ENCODE data around the gene XKR3.
"Not testable (repeated sequence)": the region's sequence is repeated elsewhere in the genome, so short reads cannot be mapped to it uniquely, and the experiment has no call there.

The XKR3 gene

DNA sequence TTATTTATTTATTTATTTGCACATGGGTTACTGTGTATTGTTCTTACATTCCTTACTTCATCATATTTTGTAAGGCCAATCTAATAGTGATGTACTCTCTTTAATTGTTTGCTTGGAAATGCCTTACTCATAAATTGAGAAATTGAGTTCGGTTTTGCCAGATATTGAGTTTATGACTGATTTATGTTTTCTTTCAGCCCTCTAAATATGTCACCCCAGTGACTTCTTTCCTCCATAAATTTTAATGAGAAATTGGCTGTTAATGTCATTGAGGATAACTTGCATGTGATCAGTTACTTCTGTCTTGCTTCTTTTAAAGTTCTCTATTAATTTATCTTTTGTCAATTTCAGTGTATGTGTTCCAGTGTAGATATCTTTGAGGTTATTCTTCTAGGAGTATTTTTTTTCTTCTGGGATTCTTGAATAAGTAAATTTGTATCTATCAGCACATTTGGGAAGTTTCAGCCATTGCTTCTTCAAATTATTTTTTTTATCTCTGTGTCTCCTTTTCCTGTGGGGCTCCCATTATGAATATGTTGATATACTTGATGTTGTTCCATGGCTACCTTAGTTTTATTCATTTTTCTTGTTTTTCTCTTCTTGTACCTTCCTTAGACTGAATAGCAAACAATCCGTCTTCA, 47.8 kb downstream of the XKR3 start:
- TF ChIP-seq CTCF (IDR thresholded peaks at IDR 0.05), result no peak
- Histone ChIP-seq H3K27ac (no peak overlapping the region), H3K4me3 (ENCODE audit: low read depth in 1 of 2, low read length in 1 of 2) (no peak overlapping the region), H3K9me3 (no peaks in the 10 kb centered on the region), H3K36me3 (no peaks in the 10 kb centered on the region), H3K27me3 (no peaks in the 10 kb centered on the region), H3K4me1 (ENCODE audit: control insufficient read depth in 1 of 2, insufficient read depth in 1 of 2, low read depth in 1 of 2, low read length in 1 of 2) (peaks cover 22 to 34% of the 10 kb centered on the region in 2 experiments)

- TF ChIP-seq CTCF (IDR thresholded peaks at IDR 0.05), result no peak
- Histone ChIP-seq H3K27me3 (no peaks in the 10 kb centered on the region), H3K36me3 (no peaks in the 10 kb centered on the region), H3K9me3 (no peaks in the 10 kb centered on the region), H3K27ac (peak overlapping the region; percentile 70), H3K4me3 (ENCODE audit: low read depth in 1 of 2, low read length in 1 of 2) (no peak overlapping the region), H3K4me1 (ENCODE audit: control insufficient read depth in 1 of 2, insufficient read depth in 1 of 2, low read depth in 1 of 2, low read length in 1 of 2) (peaks cover 22 to 34% of the 10 kb centered on the region in 2 experiments)
Measured at GRCh38 chr22:16776080-16776479, 49.1 kb downstream of the XKR3 start.

GRCh38 chr22:16774911-16775500, 50.2 kb downstream of the XKR3 start:
- H3K9me3 ChIP-seq, result no peaks in the 10 kb centered on the region
- no peaks in the 10 kb centered on the region for H3K36me3 ChIP-seq
- H3K4me1 ChIP-seq (ENCODE audit: control insufficient read depth in 1 of 2, insufficient read depth in 1 of 2, low read depth in 1 of 2, low read length in 1 of 2), result peaks cover 22 to 34% of the 10 kb centered on the region in 2 experiments
- H3K27me3 ChIP-seq, result no peaks in the 10 kb centered on the region
- TF ChIP-seq CTCF (IDR thresholded peaks at IDR 0.05), result no peak
- peak overlapping the region; percentile 70 for H3K27ac ChIP-seq
- peak overlapping the region in 1 of 2 experiments; percentile 14 for H3K4me3 ChIP-seq (ENCODE audit: low read depth in 1 of 2, low read length in 1 of 2)

DNA sequence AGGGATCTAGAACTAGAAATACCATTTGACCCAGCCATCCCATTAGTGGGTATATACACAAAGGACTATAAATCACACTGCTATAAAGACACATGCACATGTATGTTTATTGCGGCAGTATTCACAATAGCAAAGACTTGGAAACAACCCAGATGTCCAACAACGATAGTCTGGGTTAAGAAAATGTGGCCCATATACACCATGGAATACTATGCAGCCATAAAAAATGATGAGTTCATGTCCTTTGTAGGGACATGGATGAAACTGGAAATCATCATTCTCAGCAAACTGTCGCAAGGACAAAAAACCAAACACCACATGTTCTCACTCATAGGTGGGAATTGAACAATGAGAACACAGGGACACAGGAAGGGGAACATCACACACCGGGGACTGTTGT, 53.6 kb downstream of the XKR3 start:
- H3K4me1 ChIP-seq (ENCODE audit: control insufficient read depth in 1 of 2, insufficient read depth in 1 of 2, low read depth in 1 of 2, low read length in 1 of 2), result peaks cover 22% of the 10 kb centered on the region in 2 experiments
- H3K9me3 ChIP-seq, result not testable (repeated sequence)

GRCh38 chr22:16767927-16768326, 57.3 kb downstream of the XKR3 start:
- H3K9me3 ChIP-seq; H3K4me1 ChIP-seq (ENCODE audit: control insufficient read depth in 1 of 2, insufficient read depth in 1 of 2, low read depth in 1 of 2, low read length in 1 of 2): not testable (repeated sequence)

More for the DNA sequence above, 53.6 kb downstream of the XKR3 start:
- H3K4me3 ChIP-seq (ENCODE audit: low read depth in 1 of 2, low read length in 1 of 2); H3K36me3 ChIP-seq; H3K27ac ChIP-seq; H3K27me3 ChIP-seq: not testable (repeated sequence)

DNA sequence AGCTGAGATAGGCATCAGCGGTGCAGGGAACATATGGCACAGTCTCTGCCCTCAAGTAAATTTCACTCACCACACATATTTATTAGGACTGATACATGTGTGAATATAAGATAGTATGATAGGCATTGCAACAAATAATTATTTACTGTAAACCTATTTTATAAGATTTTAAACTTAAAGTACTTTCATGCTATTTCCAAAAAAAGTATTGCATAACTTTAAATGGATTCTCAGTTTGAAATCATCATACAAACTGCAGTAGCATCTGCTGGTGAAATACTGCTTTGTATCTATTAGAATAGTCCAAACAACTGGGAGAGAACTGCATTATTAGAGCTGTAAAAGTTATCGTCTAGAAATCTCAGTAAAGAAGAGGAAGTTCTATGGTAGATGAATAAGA, 63.0 kb downstream of the XKR3 start:
- H3K36me3 ChIP-seq; H3K27ac ChIP-seq; H3K27me3 ChIP-seq; H3K9me3 ChIP-seq; H3K4me1 ChIP-seq (ENCODE audit: control insufficient read depth in 1 of 2, insufficient read depth in 1 of 2, low read depth in 1 of 2, low read length in 1 of 2); H3K4me3 ChIP-seq (ENCODE audit: low read depth in 1 of 2, low read length in 1 of 2): not testable (repeated sequence)

More at GRCh38 chr22:16767927-16768326, 57.3 kb downstream of the XKR3 start:
- H3K27ac ChIP-seq; H3K4me3 ChIP-seq (ENCODE audit: low read depth in 1 of 2, low read length in 1 of 2); H3K36me3 ChIP-seq; H3K27me3 ChIP-seq: not testable (repeated sequence)

GRCh38 chr22:16760416-16760815, 64.8 kb downstream of the XKR3 start:
- not testable (repeated sequence) for H3K36me3 ChIP-seq; H3K27me3 ChIP-seq; H3K4me1 ChIP-seq (ENCODE audit: control insufficient read depth in 1 of 2, insufficient read depth in 1 of 2, low read depth in 1 of 2, low read length in 1 of 2); H3K9me3 ChIP-seq; H3K4me3 ChIP-seq (ENCODE audit: low read depth in 1 of 2, low read length in 1 of 2); H3K27ac ChIP-seq

DNA sequence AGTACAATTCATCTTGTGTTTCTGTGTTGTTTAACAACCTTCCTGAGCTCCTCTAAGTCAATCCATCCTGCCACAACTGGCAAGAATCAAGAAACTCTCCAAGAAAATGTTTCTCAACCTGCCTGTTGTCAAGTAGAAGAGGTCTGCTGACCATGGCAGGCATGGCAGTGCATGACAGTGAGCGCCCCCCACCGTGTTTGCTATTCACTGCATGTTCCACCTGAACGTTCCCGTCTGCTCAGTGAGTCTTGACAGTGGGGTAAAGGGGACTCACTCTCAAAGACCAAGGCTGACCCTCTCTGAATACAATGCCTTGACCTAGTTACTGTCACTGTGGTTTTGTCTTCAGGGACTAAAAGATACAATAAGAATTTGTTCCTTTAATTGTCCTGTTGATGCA, 75.9 kb downstream of the XKR3 start:
- not testable (repeated sequence) for H3K36me3 ChIP-seq; H3K27me3 ChIP-seq; H3K4me3 ChIP-seq (ENCODE audit: low read depth in 1 of 2, low read length in 1 of 2); H3K27ac ChIP-seq; H3K4me1 ChIP-seq (ENCODE audit: control insufficient read depth in 1 of 2, insufficient read depth in 1 of 2, low read depth in 1 of 2, low read length in 1 of 2); H3K9me3 ChIP-seq

DNA sequence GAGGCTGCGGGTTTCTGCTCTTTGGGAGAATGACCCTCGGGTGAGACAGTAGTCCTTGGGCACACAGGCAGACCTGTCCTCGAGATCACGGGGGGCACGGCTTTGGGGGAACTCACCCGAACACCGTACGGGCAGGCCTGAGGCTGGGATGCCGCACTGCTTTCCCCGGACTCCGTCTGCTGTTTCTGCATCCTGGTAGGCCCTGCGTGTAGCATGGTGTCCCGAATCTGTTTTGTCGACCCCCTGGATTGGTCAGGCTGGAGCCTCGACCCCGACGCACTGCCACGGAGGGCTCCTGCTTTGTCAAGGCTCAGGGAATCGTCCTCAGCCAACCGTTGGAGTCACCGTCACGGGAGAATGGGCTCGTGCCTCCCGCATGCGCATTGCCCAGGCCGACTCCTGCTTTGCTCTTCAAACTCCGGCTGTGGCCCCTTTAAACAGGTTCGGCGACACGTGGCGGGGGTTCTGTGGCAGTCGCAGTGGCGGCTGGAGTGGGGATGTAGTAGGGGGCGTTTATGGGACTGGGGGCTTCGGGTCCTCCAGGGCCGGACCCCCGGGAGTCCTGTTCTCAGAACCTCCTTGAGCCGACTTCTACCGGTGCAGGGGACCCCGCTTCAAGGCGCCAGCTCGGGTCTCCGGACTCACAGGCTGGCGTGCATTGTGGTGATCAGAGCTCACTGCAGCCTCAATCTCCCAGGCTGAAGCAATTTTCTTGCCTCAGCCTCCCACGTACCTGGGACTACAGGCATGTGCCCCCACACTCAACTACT, 76.9 kb downstream of the XKR3 start:
- not testable (repeated sequence) for H3K4me3 ChIP-seq (ENCODE audit: low read depth in 1 of 2, low read length in 1 of 2); H3K36me3 ChIP-seq; H3K27me3 ChIP-seq; H3K9me3 ChIP-seq; H3K4me1 ChIP-seq (ENCODE audit: control insufficient read depth in 1 of 2, insufficient read depth in 1 of 2, low read depth in 1 of 2, low read length in 1 of 2); H3K27ac ChIP-seq

GRCh38 chr22:16747266-16748159, 77.7 kb downstream of the XKR3 start:
- not testable (repeated sequence) for H3K4me1 ChIP-seq (ENCODE audit: control insufficient read depth in 1 of 2, insufficient read depth in 1 of 2, low read depth in 1 of 2, low read length in 1 of 2); H3K9me3 ChIP-seq; H3K27ac ChIP-seq; H3K36me3 ChIP-seq; H3K27me3 ChIP-seq; H3K4me3 ChIP-seq (ENCODE audit: low read depth in 1 of 2, low read length in 1 of 2)
